NCI-H1105 (cell line): ENCODE data around the gene NUDT3.
"Not testable (repeated sequence)": the region's sequence is repeated elsewhere in the genome, so short reads cannot be mapped to it uniquely, and the experiment has no call there.

Experiments used
- DNase-seq: peaks from one replicate; lab custom pipeline; 2025; lab: John Stamatoyannopoulos, UW

Gene NUDT3

DNA sequence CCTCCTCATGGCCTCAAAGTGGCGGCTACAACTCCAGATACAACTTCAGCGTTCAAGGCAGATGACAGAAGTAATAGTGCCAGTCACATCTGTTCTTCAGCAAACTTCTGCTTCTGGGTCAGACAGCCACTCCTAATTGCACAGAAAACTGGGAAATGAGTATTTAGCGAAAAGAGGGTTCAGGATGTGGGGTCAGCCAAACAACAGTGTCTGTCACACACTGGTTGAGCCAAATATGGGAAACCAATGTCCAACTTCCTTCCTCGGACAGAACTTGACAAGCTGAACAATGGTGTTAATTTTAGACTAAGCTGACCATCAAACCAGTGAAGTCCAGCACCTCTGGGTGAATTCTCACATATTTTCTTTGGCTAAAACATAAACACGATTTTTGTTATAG lies 22.1 kb downstream of the NUDT3 start:
- no peak for DNase-seq

DNA sequence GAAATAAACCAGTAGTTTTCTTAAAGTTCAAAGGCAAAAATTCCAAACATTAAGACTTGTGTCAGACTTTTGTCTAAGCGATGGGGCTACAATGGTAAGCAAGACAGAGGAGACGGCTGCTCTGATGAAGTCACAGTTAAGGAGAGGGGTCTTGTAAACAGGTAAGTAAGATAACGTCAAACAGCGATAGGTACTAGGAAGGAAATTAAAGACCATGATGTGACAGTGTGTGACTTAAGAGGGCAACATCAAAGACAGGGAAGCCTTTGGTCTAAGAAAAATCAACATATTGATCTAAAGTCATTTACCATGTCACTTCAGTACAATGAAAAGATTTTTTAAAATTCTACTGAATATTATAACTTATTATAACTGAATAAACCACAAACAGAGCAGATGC lies 23.1 kb downstream of the NUDT3 start:
- DNase-seq, result no peak

DNA sequence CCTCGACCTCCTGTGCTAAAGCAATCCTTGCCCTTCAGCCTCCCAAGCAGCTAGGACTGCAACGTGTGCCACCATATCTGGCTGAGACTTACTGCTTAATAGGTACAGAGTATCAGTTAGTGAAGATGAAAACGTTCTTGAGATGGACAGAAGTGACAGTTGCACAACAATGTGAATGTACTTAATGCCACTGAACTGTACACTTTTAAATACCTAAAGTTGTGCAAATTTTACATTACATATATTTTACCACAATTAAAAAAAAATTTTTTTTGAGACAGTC lies 25.9 kb downstream of the NUDT3 start:
- no peak for DNase-seq

DNA sequence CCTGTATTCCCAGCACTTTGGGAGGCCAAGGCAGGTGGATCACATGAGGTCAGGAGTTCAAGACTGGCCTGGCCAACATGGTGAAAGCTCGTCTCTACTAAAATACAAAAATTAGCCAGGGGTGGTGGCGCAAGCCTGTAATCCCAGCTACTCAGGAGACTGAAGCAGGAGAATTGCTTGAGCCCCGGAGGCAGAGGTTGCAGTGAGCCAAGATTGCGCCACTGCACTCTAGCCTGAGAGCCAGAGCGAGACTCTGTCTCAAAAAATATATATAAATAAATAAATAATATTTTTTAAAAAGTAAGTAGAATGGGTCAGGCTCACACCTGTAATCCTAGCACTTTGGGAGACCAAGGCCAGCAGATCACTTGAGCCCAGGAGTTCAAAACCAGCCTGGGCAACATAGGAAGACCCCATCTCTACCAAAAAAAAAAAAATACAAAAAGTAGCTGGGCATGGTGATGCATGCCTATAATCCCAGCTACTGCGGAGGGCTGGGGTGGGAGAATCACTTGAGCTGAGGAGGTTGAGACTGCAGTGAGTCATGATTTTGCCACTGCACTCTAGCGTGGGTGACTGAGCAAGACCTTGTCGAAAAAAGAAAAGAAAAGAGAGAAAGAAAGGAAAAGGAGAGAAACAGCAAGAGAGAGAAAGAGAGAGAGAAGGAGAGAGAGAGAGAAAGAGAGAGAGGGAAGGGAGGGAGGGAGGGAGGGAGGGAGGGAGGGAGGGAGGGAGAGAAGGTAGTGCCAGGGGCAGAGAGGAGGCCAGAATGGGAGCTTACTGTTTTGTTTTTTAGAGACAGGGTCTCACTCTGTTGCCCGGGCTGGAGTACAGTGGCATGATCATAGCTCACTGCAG lies 26.5 kb downstream of the NUDT3 start:
- DNase-seq, result not testable (repeated sequence)

DNA sequence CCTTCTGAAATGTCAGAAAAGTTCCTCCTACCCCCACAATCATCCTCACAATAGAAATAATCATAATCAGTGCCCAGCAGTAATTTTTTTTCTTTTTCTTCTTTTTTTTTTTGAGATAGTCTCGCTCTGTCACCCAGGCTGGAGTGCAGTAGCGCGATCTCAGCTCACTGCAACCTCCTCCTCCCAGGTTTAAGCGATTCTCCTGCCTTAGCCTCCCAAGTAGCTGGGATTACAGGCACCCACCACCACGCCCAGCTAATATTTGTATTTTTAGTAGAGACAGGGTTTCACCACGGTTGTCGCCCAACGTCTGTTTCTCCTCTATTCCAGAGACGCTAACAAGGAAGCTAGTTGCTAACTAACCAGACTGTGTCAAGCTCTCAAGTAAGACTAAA lies 28.8 kb downstream of the NUDT3 start:
- DNase-seq, result not testable (repeated sequence)

- DNase-seq, result no peak
Observed at GRCh38 chr6:34362909-34363680, 29.4 kb downstream of the NUDT3 start.

DNA sequence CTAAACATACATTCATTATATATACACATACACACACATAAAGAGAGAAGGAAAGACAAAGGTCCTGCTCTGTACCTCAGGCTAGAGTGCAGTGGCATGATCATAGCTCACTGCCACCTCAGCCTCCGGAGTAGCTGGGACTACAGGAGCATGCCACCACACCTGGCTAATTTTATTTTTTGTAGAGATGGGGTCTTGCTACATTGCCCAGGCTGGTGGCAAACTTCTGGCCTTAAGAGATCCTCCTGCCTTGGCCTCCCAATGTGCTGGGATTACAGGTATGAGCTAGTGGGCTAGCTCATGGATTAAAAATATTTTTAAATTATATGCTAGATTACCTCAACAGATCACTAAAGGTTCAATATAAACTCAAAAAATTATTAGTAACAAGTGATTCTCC lies 30.3 kb downstream of the NUDT3 start:
- no peak for DNase-seq

DNA sequence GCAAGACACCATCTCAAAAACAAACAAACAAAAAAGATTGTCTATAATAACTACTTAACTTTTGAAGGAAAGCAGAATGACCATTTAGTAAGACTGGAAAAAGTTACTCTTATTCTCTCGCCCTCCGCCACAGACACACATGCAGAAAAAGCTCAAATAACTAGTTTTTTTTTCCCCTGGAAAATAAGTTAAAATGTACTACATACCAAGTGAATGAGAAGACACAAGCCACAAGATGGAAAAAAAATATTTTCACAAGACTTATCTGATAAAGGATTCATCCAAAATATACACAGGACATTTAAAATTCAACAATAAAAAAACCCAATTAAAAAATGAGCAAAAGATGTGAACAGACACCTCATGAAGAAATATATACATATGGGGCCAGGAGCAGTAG lies 31.9 kb downstream of the NUDT3 start:
- no peak for DNase-seq

DNA sequence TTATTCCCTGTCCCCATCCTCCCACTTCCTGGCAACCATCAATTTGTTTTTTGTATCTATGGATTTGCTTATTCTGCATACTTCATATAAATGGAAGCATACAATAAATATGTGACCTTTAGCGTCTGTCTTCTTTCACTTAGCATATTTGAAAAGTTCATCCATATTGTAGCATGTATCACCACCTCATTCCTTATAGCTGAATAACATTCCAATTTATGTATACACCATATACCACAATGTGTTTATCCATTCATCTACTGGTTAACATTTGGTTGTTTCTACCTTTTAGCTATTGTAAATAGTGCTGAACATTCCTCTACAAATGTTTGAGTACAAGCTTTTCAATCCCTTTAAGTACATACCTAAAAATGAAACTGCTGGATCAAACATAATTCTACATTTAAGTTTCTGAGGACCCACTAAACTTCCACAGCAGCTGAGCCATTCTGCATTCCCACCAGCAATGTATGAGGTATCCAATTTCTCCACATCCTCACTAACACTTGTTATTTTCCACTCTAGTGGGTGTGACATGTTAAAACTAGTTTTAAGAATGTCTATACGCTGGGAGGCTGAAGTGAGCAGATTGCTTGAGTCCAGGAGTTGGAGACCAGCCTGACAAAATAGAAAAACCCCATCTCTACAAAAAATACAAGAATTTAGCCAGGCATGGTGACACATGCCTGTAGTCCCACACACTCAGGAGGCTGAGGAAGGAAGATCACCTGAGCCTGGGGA lies 32.9 kb downstream of the NUDT3 start:
- DNase-seq, result no peak

DNA sequence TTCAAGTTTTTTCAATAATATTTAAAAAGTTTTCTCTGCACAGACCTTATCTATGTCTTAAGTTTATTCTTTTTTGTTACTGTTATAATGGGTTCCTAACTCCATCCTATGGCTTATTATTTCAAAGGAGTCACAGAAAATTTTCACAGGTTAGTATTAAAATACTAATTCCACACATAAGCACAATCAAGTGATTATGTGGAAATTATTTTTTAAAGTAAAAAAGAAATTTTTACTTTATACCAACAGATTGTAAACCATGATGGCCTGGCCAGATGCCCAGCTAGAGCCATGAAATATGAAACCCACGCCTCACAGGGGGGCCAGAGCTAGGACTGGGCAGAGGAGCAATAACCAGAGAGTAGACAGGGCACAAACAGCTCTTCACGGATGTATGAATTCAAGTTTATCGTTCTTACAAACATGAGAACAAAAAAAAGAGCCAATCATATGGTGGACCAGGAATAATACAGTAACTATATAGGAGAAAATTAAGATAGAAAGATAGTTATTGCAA lies 34.0 kb downstream of the NUDT3 start:
- peak; percentile 28 for DNase-seq

GRCh38 chr6:34357937-34358336 lies 34.5 kb downstream of the NUDT3 start:
- no peak for DNase-seq

- DNase-seq, result no peak
Observed at GRCh38 chr6:34355889-34356288, 36.6 kb downstream of the NUDT3 start.

- DNase-seq, result not testable (repeated sequence)
Observed at GRCh38 chr6:34354230-34354629, 38.2 kb downstream of the NUDT3 start.

DNA sequence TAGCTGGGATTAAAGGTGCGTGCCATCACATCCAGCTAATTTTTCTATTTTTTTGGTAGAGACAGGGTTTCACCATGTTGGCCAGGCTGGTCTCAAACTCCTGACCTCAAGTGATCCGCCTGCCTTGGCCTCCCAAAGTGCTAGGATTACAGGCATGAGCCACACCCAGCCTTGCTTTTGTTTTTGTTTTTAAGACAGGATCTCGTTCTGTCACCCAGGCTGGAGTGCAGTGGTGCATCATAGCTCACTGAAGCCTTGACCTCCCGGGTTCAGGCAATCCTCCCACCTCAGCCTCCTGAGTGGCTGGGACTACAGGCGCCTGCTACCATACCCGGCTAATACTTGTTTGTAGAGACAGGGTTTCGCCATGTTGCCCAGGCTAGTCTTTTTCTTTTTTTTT lies 38.9 kb downstream of the NUDT3 start:
- DNase-seq, result not testable (repeated sequence)

DNA sequence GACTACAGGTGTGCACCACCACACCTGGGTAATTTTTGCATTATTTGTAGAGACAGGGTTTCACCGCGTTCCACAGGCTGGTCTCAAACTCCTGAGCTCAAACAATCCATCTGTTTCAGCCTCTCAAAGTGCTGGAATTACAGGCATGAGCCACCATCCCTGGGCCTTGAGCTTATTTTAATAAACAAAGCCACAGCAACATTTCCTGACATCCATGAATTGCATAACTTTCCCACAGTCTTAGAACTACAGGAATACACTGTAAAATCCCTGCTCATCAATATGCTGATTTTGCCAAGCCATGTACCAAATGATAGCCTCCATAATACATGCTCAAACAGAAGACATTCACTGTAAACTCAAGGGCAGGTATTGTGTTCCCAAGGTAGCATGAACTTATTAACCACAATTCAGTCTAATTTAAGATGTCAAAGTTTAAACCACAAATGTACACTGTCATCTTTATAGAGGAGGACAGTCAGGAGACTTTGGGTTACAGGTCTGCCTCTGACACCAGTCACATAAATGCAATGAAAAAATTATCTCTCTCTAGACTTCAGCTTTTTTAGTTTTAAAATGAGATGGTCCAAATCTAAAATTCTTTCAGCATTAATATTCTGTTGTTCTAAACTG lies 40.0 kb downstream of the NUDT3 start:
- no peak for DNase-seq

GRCh38 chr6:34350934-34351217 lies 41.6 kb downstream of the NUDT3 start:
- no peak for DNase-seq

- no peak for DNase-seq
Observed at GRCh38 chr6:34350137-34350933, 42.1 kb downstream of the NUDT3 start.

DNA sequence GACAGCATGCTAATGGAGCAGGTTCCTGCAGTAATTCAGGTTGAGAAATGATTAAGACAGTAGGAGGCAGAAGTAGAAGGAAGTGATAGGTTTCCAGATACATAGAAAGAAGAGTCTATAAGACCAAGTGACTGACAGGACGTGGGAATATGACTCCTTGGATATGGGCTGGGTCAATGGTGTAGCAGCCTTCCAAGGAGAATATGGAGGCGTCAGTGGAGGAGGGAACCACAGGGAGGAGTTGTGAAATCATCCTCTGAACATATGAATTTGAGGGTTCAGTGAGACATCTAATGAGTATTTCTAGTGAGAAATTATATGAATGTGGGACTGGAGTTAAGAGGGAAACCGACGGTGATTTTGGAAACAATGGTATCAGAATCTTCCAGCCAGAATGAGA lies 43.3 kb downstream of the NUDT3 start:
- DNase-seq, result no peak

DNA sequence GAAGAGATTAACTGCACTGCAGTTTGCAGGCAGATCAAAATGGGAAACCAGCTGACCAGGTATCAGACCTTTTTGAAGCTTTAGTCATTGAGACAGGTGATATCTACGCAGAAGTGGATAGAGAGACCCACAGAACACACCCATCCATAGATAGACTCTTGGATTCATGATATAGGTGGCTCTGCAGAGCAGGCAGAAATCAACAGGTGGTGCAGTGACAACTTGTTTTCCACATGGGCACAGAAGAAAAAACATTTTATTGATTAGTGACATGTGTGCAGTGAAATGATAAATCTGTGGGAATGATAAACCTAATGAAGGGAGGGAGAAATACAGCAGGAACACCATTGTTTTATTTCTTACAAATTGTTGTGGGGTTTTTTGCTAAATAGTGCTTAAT lies 45.2 kb downstream of the NUDT3 start:
- no peak for DNase-seq

- no peak for DNase-seq
Observed at GRCh38 chr6:34346175-34347119, 46.0 kb downstream of the NUDT3 start.
